Peyer's patch (tissue), 4 donors: Measurements from ENCODE around the gene P4HB.

ENCODE experiments used
- CTCF ChIP-seq, 6 experiments: fragments of 450-650 bp in 4 of 6; fragments of 200-600 bp in 2 of 6; sonication (generic) in 1 of 6; IDR thresholded peaks; one replicate each; pipeline ENCODE4 v1.5.1; 2017 to 2019; ENCODE audit warnings: antibody characterized with exemption in 6 of 6, mild to moderate bottlenecking in 3 of 6, moderate library complexity in 1 of 6
- POLR2A ChIP-seq, 2 donors: fragments of 450-650 bp; IDR thresholded peaks; one replicate each; pipeline ENCODE4 v1.5.1; 2017; ENCODE audit warnings: antibody characterized with exemption in 2 of 2, mild to moderate bottlenecking in 2 of 2, moderate library complexity in 2 of 2

GRCh38 chr17:81803728-81804558 lies 56.4 kb downstream of the P4HB start, which contains the start of gene GCGR:
- TF ChIP-seq CTCF (IDR thresholded peaks at IDR 0.05) (no peak), POLR2A (IDR thresholded peaks at IDR 0.05) (no peak)
